Fibroblast of lung (primary cell): ENCODE data around the gene PLPPR4. TPM values are rescaled to one million over a fixed set of nuclear protein-coding genes. Genes with fewer than 3 reads are reported as not detected.

Experiments used
- DNase-seq, 2 donors: peaks; one replicate each; pipeline versions ENCODE4 v3.0.0 to v3.0.0-alpha.2; 2010; ENCODE audit warnings: low read depth in 2 of 2
- H2AFZ ChIP-seq: 2 replicates; pipeline ENCODE4 v1.5.1; 2012; ENCODE audit warnings: low read length, control low read depth, inconsistent platforms
- H3K27ac ChIP-seq: 2 replicates; pipeline ENCODE4 v1.5.1; 2011; ENCODE audit warnings: low read length, control low read depth; ENCODE audit not compliant: insufficient read depth
- H3K27me3 ChIP-seq: 2 replicates; pipeline ENCODE4 v1.5.1; 2011; ENCODE audit warnings: mild to moderate bottlenecking, low read length; ENCODE audit not compliant: control insufficient read depth, insufficient read depth
- H3K36me3 ChIP-seq: 2 replicates; pipeline ENCODE4 v1.5.1; 2011; ENCODE audit warnings: low read length; ENCODE audit not compliant: control insufficient read depth, insufficient read depth
- H3K4me1 ChIP-seq: 2 replicates; pipeline ENCODE4 v1.5.1; 2011; ENCODE audit warnings: low read length; ENCODE audit not compliant: control insufficient read depth, insufficient read depth; ENCODE audit errors: extremely low read depth
- H3K4me2 ChIP-seq: 2 replicates; pipeline ENCODE4 v1.5.1; 2011; ENCODE audit warnings: low read length, control low read depth; ENCODE audit not compliant: insufficient read depth; ENCODE audit errors: extremely low read depth
- H3K4me3 ChIP-seq, 4 experiments: fragments of 200-600 bp in 1 of 4; sonication (generic) in 1 of 4; replicated peaks in 1 of 4; 2 replicates each; pipeline ENCODE4 v1.5.1; 2011 to 2016; ENCODE audit warnings: low read length in 4 of 4, low read depth in 3 of 4, mild to moderate bottlenecking in 3 of 4, control low read depth in 2 of 4, inconsistent platforms in 1 of 4, mixed read lengths in 1 of 4; ENCODE audit not compliant: insufficient read depth in 1 of 4; ENCODE audit errors: control extremely low read depth in 1 of 4
- H3K79me2 ChIP-seq: 2 replicates; pipeline ENCODE4 v1.5.1; 2012; ENCODE audit warnings: mild to moderate bottlenecking, low read length, inconsistent platforms; ENCODE audit not compliant: control insufficient read depth, insufficient read depth
- H3K9ac ChIP-seq: 2 replicates; pipeline ENCODE4 v1.5.1; 2011; ENCODE audit warnings: mild to moderate bottlenecking, low read length, control low read depth; ENCODE audit not compliant: insufficient read depth
- H3K9me3 ChIP-seq: 2 replicates; pipeline ENCODE4 v1.5.1; 2012; ENCODE audit warnings: low read depth, low read length; ENCODE audit not compliant: control insufficient read depth, insufficient read depth
- H4K20me1 ChIP-seq: 2 replicates; pipeline ENCODE4 v1.5.1; 2011; ENCODE audit warnings: low read length; ENCODE audit not compliant: control insufficient read depth, insufficient read depth; ENCODE audit errors: extremely low read depth
- CTCF ChIP-seq, 2 donors: IDR thresholded peaks in 1 of 2; conservative IDR thresholded peaks in 1 of 2; 1 replicate in 1 of 2; 2 replicates in 1 of 2; pipeline ENCODE4 v1.5.1; 2011 to 2012; ENCODE audit warnings: low read length in 2 of 2, control low read depth in 1 of 2, inconsistent platforms in 1 of 2, low read depth in 1 of 2, mild to moderate bottlenecking in 1 of 2
- EZH2 ChIP-seq: IDR thresholded peaks from 2 replicates; pipeline ENCODE4 v1.5.1; 2012; ENCODE audit warnings: low read length, control low read depth, mild to moderate bottlenecking; ENCODE audit errors: missing control alignments
- polyA plus RNA-seq, 2 donors: library from polyadenylated mRNA; depleted of rRNA in 1 of 2; stranded (reverse) in 1 of 2; unstranded in 1 of 2; fragments of >200 nt; gene quantifications; 2 replicates each; pipeline ENCODE4 v1.2.1, GENCODE V29; 2011 to 2012; ENCODE audit warnings: missing spikeins in 1 of 2
- total RNA-seq: library from RNA; depleted of rRNA; stranded (reverse); fragments of >200 nt; gene quantifications from 2 replicates; pipeline ENCODE4 v1.2.1, GENCODE V29; 2014

The PLPPR4 gene
- total and polyA plus RNA-seq, 2 donors (not counting 1 experiment from before 2014, with no cell fraction given), result 7.1 to 101 TPM

GRCh38 chr1:99266726-99267125 is 2.4 kb downstream of the PLPPR4 start:
- no peaks in the 10 kb centered on the region for H3K79me2 ChIP-seq
- H3K27ac ChIP-seq, result peak overlapping the region; percentile 55
- DNase-seq, result peak; percentile 89 to 93
- TF ChIP-seq CTCF (conservative IDR thresholded peaks at IDR 0.05 in 1 of 2, IDR thresholded peaks at IDR 0.05 in 1 of 2; ENCODE audit: low read depth in 1 of 2, low read length in 2 of 2) (no peak), EZH2 (no peak)
- H3K4me1 ChIP-seq, result peaks cover 12% of the 10 kb centered on the region
- no peaks in the 10 kb centered on the region for H4K20me1 ChIP-seq
- H2AFZ ChIP-seq, result no peak overlapping the region
- no peak overlapping the region for H3K9ac ChIP-seq
- H3K36me3 ChIP-seq, result no peaks in the 10 kb centered on the region
- H3K9me3 ChIP-seq, result no peaks in the 10 kb centered on the region
- H3K4me2 ChIP-seq, result no peak overlapping the region
- H3K4me3 ChIP-seq, result peak overlapping the region in 1 of 4 experiments; percentile 15
- peaks cover 2% of the 10 kb centered on the region for H3K27me3 ChIP-seq

GRCh38 chr1:99268021-99268420 is 3.7 kb downstream of the PLPPR4 start:
- peak in 1 of 2 donors; percentile 17 for DNase-seq
- Histone ChIP-seq H3K9ac (no peak overlapping the region), H2AFZ (no peak overlapping the region), H3K36me3 (no peaks in the 10 kb centered on the region), H3K4me3 (no peak overlapping the region), H3K27me3 (peaks cover 2% of the 10 kb centered on the region), H3K4me1 (peaks cover 12% of the 10 kb centered on the region), H3K27ac (peak overlapping the region; percentile 30), H3K79me2 (no peaks in the 10 kb centered on the region), H3K9me3 (no peaks in the 10 kb centered on the region), H4K20me1 (no peaks in the 10 kb centered on the region), H3K4me2 (no peak overlapping the region)
- TF ChIP-seq CTCF (conservative IDR thresholded peaks at IDR 0.05 in 1 of 2, IDR thresholded peaks at IDR 0.05 in 1 of 2; ENCODE audit: low read depth in 1 of 2, low read length in 2 of 2), result no peak
- no peak for TF ChIP-seq EZH2

GRCh38 chr1:99269321-99269720 is 5.0 kb downstream of the PLPPR4 start:
- H3K9me3 ChIP-seq, result no peaks in the 10 kb centered on the region
- no peak overlapping the region for H3K4me2 ChIP-seq
- H3K4me3 ChIP-seq, result no peak overlapping the region
- no peak for DNase-seq
- peaks cover 12% of the 10 kb centered on the region for H3K4me1 ChIP-seq
- no peak overlapping the region for H3K27ac ChIP-seq
- no peak for TF ChIP-seq CTCF (conservative IDR thresholded peaks at IDR 0.05 in 1 of 2, IDR thresholded peaks at IDR 0.05 in 1 of 2; ENCODE audit: low read depth in 1 of 2, low read length in 2 of 2)
- no peak for TF ChIP-seq EZH2
- no peaks in the 10 kb centered on the region for H3K36me3 ChIP-seq
- no peak overlapping the region for H2AFZ ChIP-seq
- no peaks in the 10 kb centered on the region for H4K20me1 ChIP-seq
- H3K9ac ChIP-seq, result no peak overlapping the region
- H3K79me2 ChIP-seq, result no peaks in the 10 kb centered on the region
- H3K27me3 ChIP-seq, result no peaks in the 10 kb centered on the region
